ENCODE results near the gene TMED4.

Gene TMED4

GRCh38 chr7:44581879-44582603 is at the start of gene TMED4:
Gene TMED4, minus strand, starts transcription at chr7:44582231. Its CDS starts 25 bp downstream, at chr7:44582206.
- peak; percentile 100 for DNase-seq (ENCODE audit: low read depth)

DNA sequence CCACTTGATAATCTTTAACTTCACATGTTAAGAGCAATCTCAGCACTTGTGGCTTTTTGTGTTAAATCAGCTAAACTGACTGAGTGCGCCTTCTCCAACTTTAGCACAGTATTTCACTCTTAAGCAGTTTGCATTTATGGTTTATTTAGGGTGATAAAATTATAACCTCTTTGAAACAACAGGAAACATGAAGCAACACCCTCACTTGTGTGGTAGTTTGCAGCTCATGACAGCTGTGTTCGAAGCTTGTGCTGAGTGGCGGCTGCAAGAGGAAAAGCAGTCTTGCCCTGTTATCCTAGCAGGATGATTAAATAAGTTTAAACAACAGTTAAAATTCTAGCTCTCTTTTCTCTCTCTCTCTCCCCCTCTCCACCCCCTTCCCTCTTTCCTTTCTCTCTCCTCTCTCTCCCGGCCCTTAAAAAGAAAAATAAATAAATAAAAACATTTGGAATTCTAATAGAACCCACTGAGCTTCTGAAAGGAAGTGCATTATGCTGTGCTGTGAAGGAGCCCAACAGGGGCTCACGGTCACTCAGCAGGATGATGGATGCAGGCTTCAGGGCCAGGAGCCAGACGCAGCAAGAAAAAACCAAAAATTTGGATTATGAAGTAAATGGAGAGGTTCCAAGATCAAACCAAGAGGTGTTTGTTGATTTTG is 49.6 kb upstream of the TMED4 start:
- no peak for DNase-seq (ENCODE audit: low read depth)

- DNase-seq (ENCODE audit: low read depth): no peak
These were observed 48.9 kb upstream of the TMED4 start for GRCh38 chr7:44630792-44631457.

DNA sequence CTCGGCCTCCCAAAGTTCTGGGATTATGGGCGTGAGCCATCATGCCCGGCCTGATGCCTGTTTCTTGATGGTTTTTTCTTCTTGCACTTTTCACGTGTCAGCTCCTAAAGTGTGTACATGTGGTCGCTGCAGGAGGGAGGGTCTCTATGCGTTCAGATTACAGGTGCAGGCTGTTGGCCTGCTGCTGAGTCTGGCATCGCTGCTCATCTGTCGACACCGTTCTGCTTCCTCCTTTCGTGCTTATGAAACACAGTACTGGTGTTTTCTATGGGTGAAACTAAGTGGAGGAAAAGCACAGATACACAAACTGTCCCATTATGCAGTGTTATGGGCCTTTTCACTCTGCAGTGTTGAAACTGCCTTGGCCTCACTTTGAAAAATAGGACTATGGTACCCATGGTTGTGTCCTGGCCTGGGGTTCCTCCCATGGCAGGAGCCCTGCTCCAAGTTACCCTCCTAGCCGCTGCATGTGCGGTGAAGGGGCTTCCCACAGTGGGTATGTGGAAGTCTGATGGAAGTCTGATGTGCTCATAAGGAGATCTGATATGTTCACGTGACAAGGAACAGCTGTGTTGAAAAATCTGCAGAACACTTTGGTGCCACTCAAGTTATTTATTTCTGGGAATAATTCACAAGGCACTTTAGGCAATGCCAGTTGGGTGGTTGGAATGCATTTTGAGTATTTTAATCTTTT is 47.9 kb upstream of the TMED4 start:
- DNase-seq (ENCODE audit: low read depth): no peak

GRCh38 chr7:44626620-44627019 is 44.6 kb upstream of the TMED4 start:
- DNase-seq (ENCODE audit: low read depth): no peak

DNA sequence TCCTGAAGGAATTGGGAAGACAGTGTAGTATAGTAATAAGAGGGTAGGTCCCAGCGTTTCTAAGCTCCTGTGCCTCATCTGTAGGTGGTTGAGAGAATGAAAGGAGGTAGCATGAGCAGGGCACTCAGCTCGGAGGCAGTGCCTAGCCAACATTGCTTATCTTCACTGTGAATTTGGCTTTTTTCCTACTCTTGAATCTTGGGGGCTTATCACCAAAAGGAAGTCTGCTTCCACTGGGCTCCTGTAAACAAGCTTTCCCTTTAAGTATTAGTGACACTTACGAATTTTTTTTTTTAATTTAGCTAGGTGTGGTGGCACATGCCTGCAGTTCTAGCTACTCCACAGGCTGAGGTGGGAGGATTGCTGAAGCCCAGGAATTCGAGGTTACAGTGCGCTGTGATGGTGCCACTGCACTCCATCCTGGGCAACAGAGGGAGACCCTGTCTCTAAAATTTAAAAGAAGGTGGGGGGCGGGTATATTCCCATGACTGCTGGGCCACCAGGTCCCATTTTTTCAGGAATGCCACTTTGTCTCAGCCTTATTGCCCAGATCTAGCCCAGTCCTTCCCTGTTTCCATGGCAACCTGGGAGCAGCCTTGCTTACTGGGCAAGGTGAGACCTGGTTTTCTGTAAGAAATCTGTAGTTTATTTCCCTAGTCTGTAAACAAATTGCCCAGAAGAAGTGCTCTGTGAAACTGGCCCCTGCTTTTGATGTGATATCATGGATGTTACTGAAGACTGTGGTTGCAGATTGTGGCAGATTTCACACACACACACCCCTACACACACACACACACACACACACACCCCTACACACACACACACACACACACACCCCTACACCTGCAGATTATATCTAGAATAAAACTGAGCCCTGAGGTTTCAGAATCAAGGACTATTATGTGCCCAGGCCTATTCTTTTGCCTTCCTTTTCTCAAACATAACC is 43.8 kb upstream of the TMED4 start:
- no peak for DNase-seq (ENCODE audit: low read depth)

GRCh38 chr7:44624318-44624717 is 42.3 kb upstream of the TMED4 start:
- DNase-seq (ENCODE audit: low read depth): no peak

DNA sequence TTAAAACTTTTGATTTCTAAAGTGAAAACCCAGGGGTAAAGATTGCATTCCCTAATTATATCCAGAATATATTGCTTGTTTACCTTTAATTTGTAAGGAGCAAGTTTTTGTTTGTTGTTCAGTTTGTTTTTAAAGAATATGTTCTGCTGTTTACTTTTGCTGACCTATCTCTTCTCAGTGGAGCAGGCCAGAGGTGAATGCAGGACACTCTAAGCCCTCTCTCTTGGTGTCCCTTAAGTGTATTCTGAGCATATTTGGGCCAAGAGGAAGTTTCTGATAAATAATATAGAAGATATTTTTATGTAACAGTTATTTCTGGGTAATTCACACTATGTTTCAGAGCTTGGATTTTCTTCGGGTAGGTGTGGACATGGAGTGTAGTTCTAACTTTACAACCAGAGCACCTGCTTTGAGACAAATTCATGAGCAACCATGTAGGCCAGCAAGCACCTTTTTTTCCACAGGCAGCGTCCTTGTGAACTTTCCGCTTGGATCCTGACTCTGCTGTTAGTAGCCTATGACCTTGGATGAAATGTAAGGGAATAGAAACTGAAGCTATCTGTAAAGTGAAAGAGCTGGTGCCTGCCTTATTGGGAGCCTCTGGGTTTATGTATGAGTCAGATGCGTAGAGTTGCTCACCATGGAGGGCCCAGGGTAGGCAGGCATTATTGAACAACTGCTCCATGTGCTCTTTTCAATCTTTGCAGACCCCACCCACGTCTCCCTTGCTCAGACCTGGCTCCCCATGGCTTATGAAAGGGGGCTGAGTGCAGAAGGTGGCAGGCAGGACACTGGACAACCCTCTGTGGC is 40.5 kb upstream of the TMED4 start:
- peak; percentile 33 for DNase-seq (ENCODE audit: low read depth)

DNA sequence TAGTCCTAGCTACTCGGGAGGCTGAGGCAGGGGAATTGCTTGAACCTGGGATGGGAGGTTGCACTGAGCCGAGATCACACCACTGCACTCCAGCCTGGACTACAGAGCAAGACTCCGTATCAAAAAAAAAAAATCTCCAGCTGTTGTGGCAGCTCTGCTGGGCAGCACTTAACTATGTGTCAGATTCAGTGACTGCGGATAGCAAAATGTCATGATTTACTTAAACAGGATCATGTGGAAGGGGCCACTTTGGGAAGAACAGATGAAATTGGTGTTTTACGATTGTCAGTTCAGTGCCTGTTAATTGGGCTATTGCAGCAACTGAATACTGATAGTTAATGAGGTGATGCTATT is 39.7 kb upstream of the TMED4 start:
- DNase-seq (ENCODE audit: low read depth): no peak

DNA sequence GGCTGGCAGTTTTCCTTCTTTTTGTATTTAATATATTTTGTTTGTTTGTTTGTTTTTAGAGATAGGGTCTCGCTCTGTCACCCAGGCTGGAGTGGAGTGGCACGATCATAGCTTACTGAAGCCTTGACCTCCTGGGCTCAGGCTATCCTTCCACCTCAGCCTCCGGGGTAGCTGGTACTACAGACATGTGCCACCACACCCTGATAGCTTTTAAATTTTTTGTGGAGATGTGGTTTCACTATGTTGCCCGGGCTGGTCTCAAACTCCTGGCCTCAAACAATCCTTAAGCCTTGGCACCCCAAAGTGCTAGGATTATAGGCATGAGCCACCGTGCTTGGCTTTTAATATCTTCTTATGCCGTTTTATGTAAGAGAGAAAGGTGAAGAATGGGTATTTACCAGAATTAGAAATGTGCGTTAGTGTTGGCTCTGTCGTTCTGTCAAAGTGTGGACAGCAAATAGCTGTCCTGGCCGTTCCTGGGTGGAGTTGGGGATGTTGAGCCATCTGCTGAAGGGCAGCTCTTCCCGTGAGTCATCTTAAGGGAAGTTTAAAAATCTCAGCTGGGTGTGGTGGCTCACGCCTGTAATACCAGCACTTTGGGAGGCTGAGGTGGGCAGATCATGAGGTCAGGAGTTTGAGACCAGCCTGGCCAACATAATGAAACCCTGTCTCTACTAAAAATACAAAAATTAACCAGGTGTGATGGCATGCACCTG is 39.2 kb upstream of the TMED4 start:
- DNase-seq (ENCODE audit: low read depth): no peak

DNA sequence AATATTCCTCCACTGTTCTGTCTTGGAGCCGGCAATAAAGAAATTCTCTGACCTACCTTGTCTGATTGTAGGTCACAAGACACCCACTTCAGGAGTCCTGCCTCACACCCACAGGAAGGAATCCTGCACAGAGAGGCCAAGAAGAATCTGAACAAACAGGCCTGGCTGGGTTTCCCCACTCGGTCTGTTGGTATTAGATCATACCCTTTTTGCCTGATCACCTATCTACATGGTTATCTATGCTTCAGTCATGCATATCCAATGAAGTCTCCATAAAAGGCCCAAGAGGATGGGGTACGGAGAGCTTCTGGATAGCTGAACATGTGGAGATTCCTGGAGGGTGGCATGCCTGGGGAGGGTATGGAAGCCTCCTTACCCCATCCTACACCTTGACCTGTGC is 36.7 kb upstream of the TMED4 start:
- no peak for DNase-seq (ENCODE audit: low read depth)

GRCh38 chr7:44618045-44618444 is 36.0 kb upstream of the TMED4 start:
- no peak for DNase-seq (ENCODE audit: low read depth)

DNA sequence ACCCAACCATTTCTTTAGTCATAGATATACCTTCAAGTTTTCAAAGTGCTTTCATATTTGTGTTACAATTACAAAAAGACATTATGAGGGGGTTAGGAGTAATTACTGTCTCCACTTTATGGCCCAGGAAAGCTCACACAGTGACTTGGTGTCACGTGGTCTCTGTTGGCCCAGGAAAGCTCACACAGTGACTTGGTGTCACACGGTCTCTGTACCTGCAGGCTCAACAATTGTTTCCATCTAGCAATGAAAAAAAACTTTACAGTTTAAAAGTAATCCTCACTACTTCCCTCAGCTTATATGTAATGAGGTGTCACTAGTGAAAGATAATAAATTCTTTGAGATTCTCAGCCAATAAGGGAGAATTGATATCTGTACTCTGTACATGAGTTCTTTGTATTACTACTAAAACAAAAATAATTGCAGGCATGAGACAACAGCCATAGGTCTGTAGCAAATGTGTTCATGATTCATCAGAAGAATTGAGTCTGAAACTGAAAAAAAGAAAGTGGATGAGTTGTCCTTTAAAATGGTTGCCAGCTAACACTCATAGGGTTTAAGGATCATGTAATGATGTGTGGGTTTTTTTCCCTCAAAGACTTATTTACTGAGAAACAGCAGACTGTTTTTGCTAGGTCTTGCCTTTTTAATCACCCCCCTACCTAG is 35.3 kb upstream of the TMED4 start:
- no peak for DNase-seq (ENCODE audit: low read depth)

- no peak for DNase-seq (ENCODE audit: low read depth)
These were observed 34.5 kb upstream of the TMED4 start for GRCh38 chr7:44616545-44616944.

- DNase-seq (ENCODE audit: low read depth): no peak
These were observed 33.8 kb upstream of the TMED4 start for GRCh38 chr7:44615793-44616192.

GRCh38 chr7:44615149-44615611 is 33.1 kb upstream of the TMED4 start:
- DNase-seq (ENCODE audit: low read depth): no peak

DNA sequence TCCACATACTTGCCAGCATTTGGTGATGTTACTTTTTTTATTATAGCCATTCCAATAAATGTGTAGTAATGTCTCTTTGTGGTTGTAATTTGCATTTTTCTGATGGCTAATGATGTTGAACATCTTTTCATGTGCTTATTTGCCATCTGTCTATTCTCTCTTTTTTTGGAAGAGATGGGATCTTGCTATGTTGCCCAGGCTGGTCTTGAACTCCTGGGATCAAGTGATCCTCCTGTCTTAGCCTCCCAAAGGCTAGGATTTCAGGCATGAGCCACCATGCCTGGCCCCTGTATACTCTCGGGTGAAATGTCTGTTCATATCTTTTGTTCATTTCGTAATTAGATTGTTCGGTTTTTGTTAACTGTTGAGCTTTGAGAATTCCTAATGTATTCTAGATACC is 27.8 kb upstream of the TMED4 start:
- no peak for DNase-seq (ENCODE audit: low read depth)

DNA sequence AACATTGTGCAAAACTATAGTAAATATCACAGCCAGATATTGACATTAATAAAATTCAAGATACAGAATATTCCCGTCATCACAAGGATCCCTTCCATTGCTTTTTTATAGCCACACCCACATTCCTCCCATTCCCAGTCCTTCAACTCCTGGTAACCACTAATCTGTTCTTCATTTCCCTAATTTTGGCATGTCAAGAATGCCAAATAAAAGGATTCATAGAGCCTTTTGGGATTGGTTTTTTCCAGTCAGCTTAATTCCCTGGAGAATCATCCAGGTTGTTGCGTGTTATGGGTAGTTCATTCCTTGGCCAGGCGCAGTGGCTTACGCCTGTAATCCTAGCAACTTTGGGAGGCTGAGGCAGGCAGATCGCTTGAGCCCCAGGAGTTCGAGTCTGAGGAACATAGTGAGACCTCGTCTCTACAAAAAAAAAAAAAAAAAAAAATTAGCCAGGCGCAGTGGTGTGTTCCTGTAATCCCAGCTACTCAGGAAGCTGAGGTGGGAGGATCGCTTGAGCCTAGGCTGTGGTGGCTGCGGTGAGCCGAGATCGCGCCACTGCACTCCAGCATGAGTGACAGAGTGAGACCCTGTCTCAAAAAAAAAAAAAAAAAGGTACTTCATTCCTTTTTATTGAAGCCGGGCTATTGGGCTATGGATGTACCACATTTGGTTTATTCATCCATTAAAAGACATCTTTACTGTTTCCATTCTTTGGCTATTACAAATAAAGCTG is 27.1 kb upstream of the TMED4 start:
- DNase-seq (ENCODE audit: low read depth): no peak
